Frontal cortex (tissue), 4 donors: ENCODE measurements around the gene ITGB3. TPM values are rescaled to one million over a fixed set of nuclear protein-coding genes. Genes with fewer than 3 reads are reported as not detected.
A peak's percentile ranks its signal among the peaks of the same experiment; 100 is the strongest.

Source experiments
- DNase-seq, 2 donors: peaks; one replicate each; pipeline ENCODE4 v3.0.0; 2012; ENCODE audit warnings: low spot score in 2 of 2
- FAIRE-seq: peaks from 2 replicates; lab custom pipeline; 2012; peaks lifted over from hg19 to GRCh38; lab: Jason Lieb, UNC
- small RNA-seq: library from RNA; depleted of rRNA; stranded (forward); fragments of <200 nt; gene quantifications from one replicate; pipeline ENCODE3, GENCODE V24; 2014
- total RNA-seq: library from RNA; depleted of rRNA; stranded (reverse); fragments of >200 nt; gene quantifications from one replicate; pipeline ENCODE4 v1.2.3, GENCODE V29; 2014
- donor health status: control.
- donor health status: control.
- donor health status: control.

ITGB3 gene
- total RNA-seq, 1 donor from 2014 or later: 1.2 TPM

- FAIRE-seq (no peak), DNase-seq (no peak)
These were observed 67.4 kb downstream of the ITGB3 start for GRCh38 chr17:47320879-47321502.

- DNase-seq: peak; percentile 68 to 79
- no peak for FAIRE-seq
These were observed 70.0 kb downstream of the ITGB3 start, which contains the start of gene EFCAB13 for GRCh38 chr17:47323382-47324223. TSS of gene EFCAB13 (plus strand) at chr17:47323955. CDS start at chr17:47328354, 4,399 bp downstream.

- FAIRE-seq: no peak
- no peak for DNase-seq
These were observed 70.8 kb downstream of the ITGB3 start for GRCh38 chr17:47324224-47325020.

DNA sequence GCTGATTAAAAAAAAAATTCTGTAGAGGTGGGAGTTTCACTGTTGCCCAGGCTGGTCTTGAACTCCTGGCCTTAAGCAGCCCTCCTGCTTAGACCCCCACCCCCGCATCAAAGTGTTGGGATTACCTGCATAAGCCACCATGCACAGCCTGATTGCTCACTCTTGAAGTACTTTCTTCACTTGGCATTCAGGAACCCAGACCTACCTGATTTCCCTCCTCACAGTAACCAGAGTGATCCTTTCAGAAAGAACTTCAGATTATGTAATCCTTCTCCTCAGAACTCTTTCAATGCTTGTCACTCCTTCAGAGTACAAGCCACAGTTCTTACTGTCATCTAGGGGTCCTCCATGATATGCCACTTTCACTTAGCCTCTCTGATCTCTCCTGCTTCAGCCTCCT is 71.5 kb downstream of the ITGB3 start:
- DNase-seq (no peak), FAIRE-seq (no peak)

- DNase-seq (no peak), FAIRE-seq (no peak)
These were observed 76.9 kb downstream of the ITGB3 start for GRCh38 chr17:47330548-47330947.

DNA sequence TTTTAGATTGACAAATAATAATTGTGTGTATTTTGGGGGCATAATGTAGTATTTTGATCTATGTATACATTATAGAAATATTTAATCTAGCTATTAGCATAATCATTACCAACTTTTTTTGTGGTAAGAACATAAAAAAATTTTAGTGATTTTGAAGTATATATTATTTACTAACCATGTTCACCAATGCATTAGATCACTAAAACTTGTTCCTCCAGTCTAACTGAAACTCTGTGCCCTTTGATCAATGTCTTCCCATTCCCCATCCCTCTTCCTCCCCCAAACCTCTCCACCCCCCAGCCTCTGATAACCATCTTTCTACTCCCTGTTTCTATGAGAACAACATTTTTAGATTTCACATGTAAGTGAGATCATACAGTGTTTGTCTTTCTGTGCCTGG is 78.7 kb downstream of the ITGB3 start:
- DNase-seq: no peak
- no peak for FAIRE-seq

DNA sequence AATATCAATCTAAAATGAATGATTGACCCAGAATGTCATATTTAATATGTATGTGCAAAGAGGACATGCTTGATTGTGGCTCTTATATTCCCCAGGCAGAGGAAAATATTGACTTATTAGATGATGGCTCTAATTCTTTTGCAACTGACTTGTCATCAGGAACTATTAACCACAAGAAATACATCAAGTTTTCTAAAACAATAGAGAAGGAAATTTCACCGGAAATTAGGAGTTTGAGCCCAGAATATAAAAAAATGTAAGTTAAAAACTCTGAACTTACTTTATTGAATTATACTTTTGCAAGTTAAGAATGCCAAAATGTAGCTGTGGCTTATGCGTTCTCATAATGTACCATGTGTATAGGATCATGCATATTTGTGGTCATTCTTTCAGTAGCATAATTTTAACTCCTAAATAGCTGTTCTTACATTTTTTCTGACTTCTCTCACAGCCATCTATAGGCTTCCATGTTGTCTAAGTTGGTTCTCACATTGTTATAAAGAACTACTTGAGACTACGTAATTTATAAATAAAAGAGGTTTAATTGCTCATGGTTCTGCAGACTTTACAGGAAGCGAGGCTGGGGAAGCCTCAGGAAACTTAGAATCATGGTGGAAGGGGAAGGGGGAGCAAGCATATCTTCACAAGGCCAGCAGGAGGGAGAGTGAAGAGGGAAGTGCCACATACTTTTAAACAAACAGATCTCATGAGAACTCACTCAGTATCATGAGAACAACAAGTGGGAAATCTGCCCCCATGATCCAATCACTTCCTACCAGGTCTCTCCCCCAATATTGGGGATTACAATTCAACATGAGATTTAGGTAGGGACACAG is 81.7 kb downstream of the ITGB3 start:
- no peak for FAIRE-seq
- no peak for DNase-seq

GRCh38 chr17:47338026-47338425 is 84.4 kb downstream of the ITGB3 start:
- FAIRE-seq: no peak
- DNase-seq: no peak

GRCh38 chr17:47352848-47353247 is 99.2 kb downstream of the ITGB3 start:
- FAIRE-seq (no peak), DNase-seq (no peak)

GRCh38 chr17:47358652-47359051 is 105.0 kb downstream of the ITGB3 start:
- FAIRE-seq (no peak), DNase-seq (no peak)

Small RNA genes lying within 50 kb of the gene (small RNA-seq; reads per million reads assigned to genes)
- not detected for gene RNU7-186P

Other genes starting within 250 kb of the ITGB3 start
- gene CDC27, start 64.5 kb upstream of the ITGB3 start, total RNA-seq: 153 TPM
- gene MYL4, start 44.5 kb upstream of the ITGB3 start, total RNA-seq: 4.1 TPM
- 14.3 TPM for gene EFCAB13, start 70.1 kb downstream of the ITGB3 start, total RNA-seq